Epithelial cell of proximal tubule (primary cell): ENCODE data around the gene LRRC58. TPM values are rescaled to one million over a fixed set of nuclear protein-coding genes. Genes with fewer than 3 reads are reported as not detected.

Experiments used
- DNase-seq: peaks from one replicate; pipeline ENCODE4 v3.0.0-alpha.2; 2011; ENCODE audit warnings: low read depth
- H3K4me3 ChIP-seq: 2 replicates; pipeline ENCODE4 v1.5.1; 2011; ENCODE audit warnings: low read depth, mild to moderate bottlenecking, low read length
- total RNA-seq: library from RNA; depleted of rRNA; stranded (reverse); fragments of >200 nt; gene quantifications from 2 replicates; pipeline ENCODE4 v1.2.3, GENCODE V29; 2015
- TF ChIP-seq, protein P1 (sequence below): conservative IDR thresholded peaks from 2 replicates; pipeline ENCODE4 v1.5.1; 2012; ENCODE audit warnings: low read depth, mild to moderate bottlenecking, low read length

Gene LRRC58
- total RNA-seq, 1 donor from 2014 or later, result 21.0 TPM

DNA sequence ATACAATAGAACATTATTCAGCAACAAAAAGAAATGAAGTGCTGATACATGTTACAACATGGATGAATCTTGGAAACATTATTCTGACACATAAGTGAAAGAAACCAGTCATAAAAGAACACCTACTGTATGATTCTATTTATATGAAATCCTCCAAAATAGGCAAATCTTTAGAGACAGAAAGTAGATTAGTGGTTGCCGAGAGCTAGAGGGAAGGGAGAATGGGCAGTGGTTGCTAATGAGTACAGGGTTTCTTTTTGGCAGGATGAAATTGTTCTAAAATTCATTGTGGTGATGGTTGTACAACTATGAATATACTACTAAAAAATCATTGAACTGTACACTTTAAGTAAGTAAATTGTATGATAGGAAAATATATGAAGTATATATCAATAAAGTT, 6.3 kb upstream of the LRRC58 start:
- no peak for DNase-seq
- H3K4me3 ChIP-seq, result no peak overlapping the region
- TF ChIP-seq, protein P1, sequence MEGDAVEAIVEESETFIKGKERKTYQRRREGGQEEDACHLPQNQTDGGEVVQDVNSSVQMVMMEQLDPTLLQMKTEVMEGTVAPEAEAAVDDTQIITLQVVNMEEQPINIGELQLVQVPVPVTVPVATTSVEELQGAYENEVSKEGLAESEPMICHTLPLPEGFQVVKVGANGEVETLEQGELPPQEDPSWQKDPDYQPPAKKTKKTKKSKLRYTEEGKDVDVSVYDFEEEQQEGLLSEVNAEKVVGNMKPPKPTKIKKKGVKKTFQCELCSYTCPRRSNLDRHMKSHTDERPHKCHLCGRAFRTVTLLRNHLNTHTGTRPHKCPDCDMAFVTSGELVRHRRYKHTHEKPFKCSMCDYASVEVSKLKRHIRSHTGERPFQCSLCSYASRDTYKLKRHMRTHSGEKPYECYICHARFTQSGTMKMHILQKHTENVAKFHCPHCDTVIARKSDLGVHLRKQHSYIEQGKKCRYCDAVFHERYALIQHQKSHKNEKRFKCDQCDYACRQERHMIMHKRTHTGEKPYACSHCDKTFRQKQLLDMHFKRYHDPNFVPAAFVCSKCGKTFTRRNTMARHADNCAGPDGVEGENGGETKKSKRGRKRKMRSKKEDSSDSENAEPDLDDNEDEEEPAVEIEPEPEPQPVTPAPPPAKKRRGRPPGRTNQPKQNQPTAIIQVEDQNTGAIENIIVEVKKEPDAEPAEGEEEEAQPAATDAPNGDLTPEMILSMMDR, result no peak

DNA sequence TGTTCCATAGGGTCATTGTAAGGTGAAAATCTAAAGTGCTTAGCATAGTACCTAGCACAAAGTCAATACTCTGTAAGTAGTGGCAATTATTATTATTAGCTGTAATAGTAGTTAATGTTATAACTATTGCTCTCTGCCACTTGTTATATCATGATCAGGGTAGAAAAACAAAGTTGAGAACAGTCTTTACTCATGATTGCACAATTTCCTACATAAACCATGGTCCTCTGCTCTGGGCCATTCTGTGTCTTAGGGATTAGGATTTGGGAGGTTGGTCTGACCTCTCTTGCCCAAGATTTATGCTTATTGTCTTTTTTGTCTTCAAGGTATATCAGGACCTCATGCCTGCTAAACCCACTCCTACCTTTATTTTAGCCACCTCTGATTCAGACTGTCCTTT, 4.3 kb upstream of the LRRC58 start:
- no peak overlapping the region for H3K4me3 ChIP-seq
- TF ChIP-seq, protein P1, result no peak
- no peak for DNase-seq

DNA sequence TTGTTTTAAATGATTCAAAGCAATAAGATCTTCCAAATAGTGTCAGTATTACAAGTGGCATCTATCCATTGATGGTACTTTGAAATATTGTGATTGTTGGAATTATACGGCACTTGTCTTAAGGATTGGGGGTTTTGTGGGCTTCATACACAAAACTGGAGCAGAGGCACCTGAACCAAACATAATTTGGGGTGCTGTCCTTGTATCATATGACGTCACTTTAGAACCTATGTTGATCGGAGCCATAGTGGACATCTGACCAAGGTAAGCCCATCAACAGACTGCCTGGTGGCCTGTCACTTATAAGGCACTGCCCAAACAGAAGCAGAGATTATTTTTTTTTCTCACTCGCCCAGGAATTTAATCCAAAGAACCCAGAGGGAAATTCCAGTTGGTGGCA, 2.9 kb upstream of the LRRC58 start:
- TF ChIP-seq, protein P1, result no peak
- no peak for DNase-seq
- no peak overlapping the region for H3K4me3 ChIP-seq

DNA sequence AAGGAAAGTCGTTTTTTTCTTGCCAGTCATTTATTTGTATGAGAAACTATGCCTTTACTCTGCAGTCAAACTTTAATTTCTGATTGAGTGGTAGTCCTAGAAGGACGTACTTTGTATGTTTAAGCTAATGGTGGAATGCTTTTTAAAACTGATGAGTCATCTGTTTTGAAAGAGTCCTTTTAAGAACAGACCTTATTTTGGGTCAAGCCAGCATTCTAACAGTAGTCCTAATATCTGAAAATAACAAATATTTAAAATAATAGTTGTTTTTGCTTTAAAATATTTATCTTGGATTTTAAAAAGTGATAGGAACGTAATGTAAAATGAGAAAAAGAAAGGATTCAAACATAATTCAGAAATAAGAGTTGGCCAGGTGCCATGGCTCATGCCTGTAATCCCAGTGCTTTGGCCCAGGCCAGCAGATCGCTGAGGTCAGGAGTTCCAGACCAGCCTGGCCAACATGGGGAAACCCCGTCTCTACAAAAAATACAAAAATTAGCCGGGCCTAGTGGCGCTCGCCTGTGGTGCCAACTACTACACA, 1.3 kb upstream of the LRRC58 start:
- peak; percentile 66 for DNase-seq
- TF ChIP-seq, protein P1, result no peak
- H3K4me3 ChIP-seq, result peak overlapping the region; percentile 15

DNA sequence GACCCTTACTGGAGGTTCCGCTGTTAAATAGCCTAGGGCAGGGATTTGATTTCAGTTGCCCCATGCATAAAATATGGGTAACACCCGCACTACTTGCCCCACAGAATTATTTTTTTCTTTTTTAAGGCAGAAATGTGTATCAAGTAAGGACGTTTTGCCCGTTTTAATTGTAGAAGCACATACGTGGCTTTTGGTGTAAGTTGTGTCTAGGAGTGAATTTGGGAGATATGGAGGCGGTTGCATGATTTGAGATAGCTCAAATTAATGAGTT, 636 bp upstream of the LRRC58 start:
- no peak for DNase-seq
- TF ChIP-seq, protein P1, result no peak
- H3K4me3 ChIP-seq, result peak overlapping the region; percentile 77

DNA sequence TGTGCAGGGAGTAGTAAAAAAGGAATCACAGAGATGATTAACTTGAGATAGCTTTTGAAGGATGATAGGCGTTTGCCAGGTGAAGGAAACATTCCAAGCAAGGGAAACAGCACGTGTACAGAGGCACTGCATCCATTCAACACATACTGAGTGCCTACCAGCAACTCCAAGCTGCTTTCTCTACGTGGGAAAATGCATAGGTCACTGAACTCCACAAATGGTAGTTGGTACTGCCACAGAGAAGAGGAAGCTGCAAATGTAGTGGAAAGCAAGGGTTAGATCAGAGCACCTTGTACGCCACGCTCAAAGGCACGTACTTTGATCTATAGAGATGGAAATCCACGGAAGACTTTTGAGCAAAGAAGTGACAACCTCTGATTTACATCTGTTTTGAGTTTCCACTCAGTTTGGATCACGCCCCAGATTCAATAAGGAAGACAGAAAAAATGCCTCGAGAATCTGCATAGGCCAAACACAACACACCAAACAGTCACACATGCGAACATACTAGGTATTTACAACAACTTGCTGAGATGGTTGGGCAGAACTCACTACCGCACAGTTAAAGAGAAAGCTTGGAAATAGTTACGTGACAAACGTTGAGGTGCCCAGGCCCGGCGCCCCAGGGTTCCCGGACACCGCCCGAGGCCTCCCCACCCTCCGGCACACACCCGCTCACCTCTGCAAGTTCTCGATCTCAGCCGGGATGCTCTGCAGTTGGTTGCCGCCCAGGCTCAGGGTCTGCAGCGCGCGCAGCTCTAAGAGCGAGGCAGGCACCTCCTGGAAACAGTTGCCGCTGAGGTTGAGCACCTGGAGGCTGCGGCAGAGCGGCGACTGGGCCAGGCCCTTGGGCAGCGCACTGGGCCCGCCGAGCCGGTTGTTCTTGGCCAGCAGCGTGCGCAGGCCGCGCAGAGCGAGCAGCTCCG, 826 bp downstream of the LRRC58 start:
- no peak for DNase-seq
- H3K4me3 ChIP-seq, result peak overlapping the region; percentile 77
- TF ChIP-seq, protein P1, result no peak

DNA sequence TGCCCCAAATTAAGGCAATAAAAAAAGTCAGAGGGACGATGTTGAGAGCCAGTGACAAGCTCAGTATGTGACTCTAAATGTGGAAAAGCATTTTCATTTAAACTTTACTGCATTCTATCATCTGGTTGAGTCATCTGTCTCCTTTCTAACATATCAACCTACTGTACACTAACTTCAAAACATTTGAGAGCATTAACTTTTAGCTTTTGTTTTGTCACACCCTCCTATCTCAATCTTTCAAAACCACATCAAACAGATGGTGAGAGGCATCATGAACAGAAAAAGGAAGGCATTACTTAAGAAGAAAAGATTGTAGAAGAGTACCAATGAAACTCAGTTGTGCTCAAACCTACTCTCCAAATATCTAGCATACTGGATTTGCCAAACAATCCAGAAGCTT, 4.8 kb downstream of the LRRC58 start:
- TF ChIP-seq, protein P1, result no peak
- DNase-seq, result no peak
- H3K4me3 ChIP-seq, result no peak overlapping the region
